Panc1 (cell line): ENCODE measurements around the gene GLG1. TPM values are rescaled to one million over a fixed set of nuclear protein-coding genes. Genes with fewer than 3 reads are reported as not detected.

Experiments
- ATAC-seq: fragments of 200-7000 bp; cut with Tn5 transposase; 2 replicates; pipeline ENCODE4 v1.9.1; 2020; ENCODE audit warnings: mild to moderate bottlenecking, moderate library complexity
- BruUV-seq: library from RNA; stranded (reverse); fragments of 400-500 nt; replicated peaks from 2 replicates; lab custom pipeline; 2021; lab: Mats Ljungman, UMichigan
- CTCF ChIA-PET: fragments of 300-600 bp; sonication (Branson Sonifier 250); formaldehyde crosslinking; loops from one replicate; lab custom pipeline; 2022; ENCODE audit warnings: antibody characterized with exemption; lab: Charles Lee
- POLR2A ChIA-PET: fragments of 300-600 bp; sonication (Branson Sonifier 250); formaldehyde crosslinking; loops from one replicate; lab custom pipeline; 2022; ENCODE audit warnings: antibody characterized with exemption; lab: Charles Lee
- DNase-seq: peaks from one replicate; pipeline ENCODE4 v3.0.0-alpha.2; 2010; ENCODE audit warnings: low read depth, low spot score
- H3K27ac ChIP-seq: 2 replicates; pipeline ENCODE4 v1.5.1; 2011; ENCODE audit warnings: mild to moderate bottlenecking, low read length, inconsistent platforms
- H3K27me3 ChIP-seq: fragments of 200-500 bp; sonication (Bioruptor generic); 2 replicates; pipeline ENCODE4 v1.6.0; 2014; ENCODE audit warnings: low read length, inconsistent platforms; ENCODE audit not compliant: control insufficient read depth, insufficient read depth
- H3K36me3 ChIP-seq: fragments of 200-500 bp; sonication (Bioruptor generic); 2 replicates; pipeline ENCODE4 v1.5.1; 2014; ENCODE audit warnings: inconsistent platforms, mild to moderate bottlenecking, low read length, moderate library complexity; ENCODE audit not compliant: control insufficient read depth, insufficient read depth
- H3K4me1 ChIP-seq: 2 replicates; pipeline ENCODE4 v1.5.1; 2011; ENCODE audit warnings: inconsistent platforms, mild to moderate bottlenecking, low read length, moderate library complexity; ENCODE audit not compliant: control insufficient read depth, insufficient read depth
- H3K4me3 ChIP-seq, 2 experiments: 2 replicates each; pipeline ENCODE4 v1.5.1; 2011 to 2012; ENCODE audit warnings: low read depth in 2 of 2, low read length in 2 of 2, mild to moderate bottlenecking in 2 of 2, inconsistent platforms in 1 of 2, moderate library complexity in 1 of 2
- H3K9me3 ChIP-seq: fragments of 200-500 bp; sonication (Bioruptor generic); 2 replicates; pipeline ENCODE4 v1.5.1; 2014; ENCODE audit warnings: low read depth, mild to moderate bottlenecking, inconsistent platforms, low read length, moderate library complexity; ENCODE audit not compliant: control insufficient read depth, insufficient read depth
- CTCF ChIP-seq: fragments of 450-650 bp; IDR thresholded peaks from 2 replicates; pipeline ENCODE4 v1.5.1; 2017; ENCODE audit warnings: mild to moderate bottlenecking
- POLR2AphosphoS5 ChIP-seq: IDR thresholded peaks from 2 replicates; pipeline ENCODE4 v1.6.1; 2012; ENCODE audit warnings: mild to moderate bottlenecking, low read depth, low read length, moderate library complexity
- REST ChIP-seq, 2 experiments: IDR thresholded peaks; 2 replicates each; pipeline ENCODE4 v1.6.1; 2011 to 2012; ENCODE audit warnings: low read depth in 2 of 2, control low read depth in 1 of 2, low read length in 1 of 2, mild to moderate bottlenecking in 1 of 2, moderate library complexity in 1 of 2; ENCODE audit not compliant: insufficient read depth in 1 of 2
- SIN3A ChIP-seq: IDR thresholded peaks from 2 replicates; pipeline ENCODE4 v1.6.1; 2012; ENCODE audit warnings: low read depth, mild to moderate bottlenecking, low read length, moderate library complexity, borderline replicate concordance; ENCODE audit not compliant: insufficient read depth
- TCF7L2 ChIP-seq: IDR thresholded peaks from 2 replicates; pipeline ENCODE4 v1.6.1; 2011; ENCODE audit warnings: mild to moderate bottlenecking, low read depth, low read length, inconsistent platforms
- in situ Hi-C: cut with HindIII; loops from 2 replicates; pipeline ENCODE4 v1.10.0; 2016; ENCODE audit warnings: low sequenced_read_pairs, low pct_unique_long_range_greater_than_20kb
- intact Hi-C: fragments of 100-400 bp; cut with micrococcal nuclease; formaldehyde crosslinking; loops from one replicate; pipeline ENCODE4 v1.10.0; 2022; ENCODE audit not compliant: unreplicated experiment
- total RNA-seq: library from RNA; stranded (reverse); gene quantifications from one replicate; pipeline ENCODE4 v1.2.1, GENCODE V29; 2021; ENCODE audit not compliant: unreplicated experiment

GLG1 gene
- total RNA-seq, 1 experiment from 2014 or later: 75.9 TPM

- no TSS peak for BruUV-seq
- no peaks in the 10 kb centered on the region for H3K4me1 ChIP-seq
- in situ Hi-C loops: no loop called here
- CTCF ChIA-PET: no interaction called here
- no peak overlapping the region for H3K27ac ChIP-seq
- POLR2A ChIA-PET: interaction anchor here (0.6 kb wide), 1 partner anchor 73 kb away, joined by 3 read pairs; no protein-coding TSS in a partner anchor
- TF ChIP-seq CTCF (no peak), SIN3A (no peak), TCF7L2 (no peak), POLR2AphosphoS5 (no peak), REST (IDR thresholded peaks at IDR 0.05; ENCODE audit: insufficient read depth in 1 of 2, low read depth in 2 of 2, low read length in 1 of 2) (no peak)
- H3K9me3 ChIP-seq: no peaks in the 10 kb centered on the region
- no peak for DNase-seq
- no peak overlapping the region for H3K4me3 ChIP-seq
- intact Hi-C loops: no loop called here
- no peaks in the 10 kb centered on the region for H3K36me3 ChIP-seq
- no peaks in the 10 kb centered on the region for H3K27me3 ChIP-seq
- no peak for ATAC-seq
Observed at GRCh38 chr16:74469946-74470478, 136.9 kb downstream of the GLG1 start.

GRCh38 chr16:74468807-74469525, 137.9 kb downstream of the GLG1 start:
- intact Hi-C loops: no loop called here
- no peak for ATAC-seq

More at GRCh38 chr16:74468807-74469525, 137.9 kb downstream of the GLG1 start:
- no peak overlapping the region for H3K27ac ChIP-seq
- TF ChIP-seq TCF7L2 (no peak), POLR2AphosphoS5 (no peak), CTCF (no peak), REST (IDR thresholded peaks at IDR 0.05; ENCODE audit: insufficient read depth in 1 of 2, low read depth in 2 of 2, low read length in 1 of 2) (no peak), SIN3A (no peak)
- in situ Hi-C loops: no loop called here
- ChIA-PET CTCF (no interaction called here), POLR2A (interaction anchor here (0.6 kb wide), 1 partner anchor 74 kb away, joined by 3 read pairs; no protein-coding TSS in a partner anchor)
- H3K4me1 ChIP-seq: no peaks in the 10 kb centered on the region
- no peaks in the 10 kb centered on the region for H3K9me3 ChIP-seq
- no TSS peak for BruUV-seq
- H3K4me3 ChIP-seq: no peak overlapping the region
- no peaks in the 10 kb centered on the region for H3K27me3 ChIP-seq
- peaks cover 2% of the 10 kb centered on the region; the same call in 1 of the 2 replicates for H3K36me3 ChIP-seq
- DNase-seq: no peak
